WTC11 (cell line): Measurements from ENCODE around the gene ZNF433. TPM values are rescaled to one million over a fixed set of nuclear protein-coding genes. Genes with fewer than 3 reads are reported as not detected.
A peak's percentile ranks its signal among the peaks of the same experiment; 100 is the strongest.

Experiments used
- CREM ChIP-seq: sonication (generic); formaldehyde crosslinking; IDR thresholded peaks from 2 replicates; pipeline ENCODE4 v1.8.1; 2022; ENCODE audit warnings: mild to moderate bottlenecking, missing genetic modification reagents, moderate library complexity
- EMX1 ChIP-seq: fragments of 250-450 bp; sonication (Bioruptor Pico); IDR thresholded peaks from 2 replicates; pipeline ENCODE4 v1.8.0; 2021; ENCODE audit warnings: mild to moderate bottlenecking
- FOXK1 ChIP-seq: sonication (generic); formaldehyde crosslinking; IDR thresholded peaks from 2 replicates; pipeline ENCODE4 v1.8.0; 2022; ENCODE audit warnings: mild to moderate bottlenecking, moderate library complexity, missing genetic modification reagents
- GABPB1 ChIP-seq: sonication (generic); formaldehyde crosslinking; IDR thresholded peaks from 2 replicates; pipeline ENCODE4 v1.8.1; 2023; ENCODE audit warnings: mild to moderate bottlenecking, missing genetic modification reagents
- HMGA2 ChIP-seq: fragments of 250-450 bp; sonication (Bioruptor Pico); IDR thresholded peaks from 2 replicates; pipeline ENCODE4 v1.4.0; 2021; ENCODE audit warnings: mild to moderate bottlenecking, moderate library complexity
- NFATC4 ChIP-seq: fragments of 250-450 bp; sonication (Bioruptor Pico); IDR thresholded peaks from 2 replicates; pipeline ENCODE4 v1.9.0; 2021; ENCODE audit warnings: mild to moderate bottlenecking
- NFYB ChIP-seq: sonication (generic); formaldehyde crosslinking; conservative IDR thresholded peaks from 2 replicates; pipeline ENCODE4 v1.8.0; 2022; ENCODE audit warnings: low read depth, missing genetic modification reagents
- NR2C2 ChIP-seq: sonication (generic); formaldehyde crosslinking; IDR thresholded peaks from 2 replicates; pipeline ENCODE4 v1.8.0; 2022; ENCODE audit warnings: mild to moderate bottlenecking, missing genetic modification reagents
- NR3C1 ChIP-seq: sonication (generic); formaldehyde crosslinking; conservative IDR thresholded peaks from 2 replicates; pipeline ENCODE4 v1.8.1; 2023; ENCODE audit warnings: low read depth, mild to moderate bottlenecking, missing genetic modification reagents
- PRRX2 ChIP-seq: fragments of 250-450 bp; sonication (Bioruptor Pico); IDR thresholded peaks from 2 replicates; pipeline ENCODE4 v1.8.0; 2021; ENCODE audit warnings: mild to moderate bottlenecking
- TCF7 ChIP-seq: sonication (generic); formaldehyde crosslinking; IDR thresholded peaks from 2 replicates; pipeline ENCODE4 v1.8.0; 2022; ENCODE audit warnings: mild to moderate bottlenecking, low read depth, missing genetic modification reagents, moderate library complexity
- TEAD4 ChIP-seq: sonication (generic); formaldehyde crosslinking; IDR thresholded peaks from 2 replicates; pipeline ENCODE4 v1.8.0; 2022; ENCODE audit warnings: mild to moderate bottlenecking, missing genetic modification reagents
- ZNF317 ChIP-seq: sonication (generic); formaldehyde crosslinking; IDR thresholded peaks from 2 replicates; pipeline ENCODE4 v1.8.1; 2023; ENCODE audit warnings: low read depth, mild to moderate bottlenecking, moderate library complexity, missing genetic modification reagents, borderline replicate concordance
- ZNF396 ChIP-seq: fragments of 250-450 bp; sonication (Bioruptor Pico); IDR thresholded peaks from 2 replicates; pipeline ENCODE4 v1.8.0; 2021; ENCODE audit warnings: mild to moderate bottlenecking, moderate library complexity, borderline replicate concordance
- total RNA-seq: library from RNA; stranded (reverse); gene quantifications from 3 replicates; pipeline ENCODE4 v1.2.3, GENCODE V29; 2021
- TF ChIP-seq, protein P1 (sequence below): sonication (generic); formaldehyde crosslinking; IDR thresholded peaks from 2 replicates; pipeline ENCODE4 v1.8.1; 2022; ENCODE audit warnings: mild to moderate bottlenecking, moderate library complexity, missing genetic modification reagents
- TF ChIP-seq, protein P2 (sequence below): sonication (generic); formaldehyde crosslinking; IDR thresholded peaks from 2 replicates; pipeline ENCODE4 v1.8.0; 2023; ENCODE audit warnings: missing genetic modification reagents, mild to moderate bottlenecking, borderline replicate concordance
- TF ChIP-seq, protein P3 (sequence below): sonication (generic); formaldehyde crosslinking; IDR thresholded peaks from 2 replicates; pipeline ENCODE4 v1.8.1; 2023; ENCODE audit warnings: mild to moderate bottlenecking, missing genetic modification reagents, moderate library complexity
- TF ChIP-seq, protein P4 (sequence below): sonication (generic); formaldehyde crosslinking; IDR thresholded peaks from 2 replicates; pipeline ENCODE4 v1.8.1; 2023; ENCODE audit warnings: mild to moderate bottlenecking, missing genetic modification reagents
- TF ChIP-seq, protein P5 (sequence below): fragments of 250-450 bp; sonication (Bioruptor Pico); IDR thresholded peaks from 2 replicates; pipeline ENCODE4 v1.9.0; 2021; ENCODE audit warnings: moderate library complexity, mild to moderate bottlenecking, inconsistent platforms, borderline replicate concordance
- TF ChIP-seq, protein P6 (sequence below): sonication (generic); formaldehyde crosslinking; IDR thresholded peaks from 2 replicates; pipeline ENCODE4 v1.8.0; 2023; ENCODE audit warnings: mild to moderate bottlenecking, missing genetic modification reagents
- TF ChIP-seq, protein P7 (sequence below): sonication (generic); formaldehyde crosslinking; IDR thresholded peaks from 2 replicates; pipeline ENCODE4 v1.8.1; 2022; ENCODE audit warnings: missing genetic modification reagents, borderline replicate concordance
- TF ChIP-seq, protein P8 (sequence below): sonication (generic); formaldehyde crosslinking; IDR thresholded peaks from 2 replicates; pipeline ENCODE4 v1.8.1; 2023; ENCODE audit warnings: mild to moderate bottlenecking, missing genetic modification reagents, borderline replicate concordance

The ZNF433 gene
- total RNA-seq, 1 experiment from 2014 or later = 2.9 TPM

DNA sequence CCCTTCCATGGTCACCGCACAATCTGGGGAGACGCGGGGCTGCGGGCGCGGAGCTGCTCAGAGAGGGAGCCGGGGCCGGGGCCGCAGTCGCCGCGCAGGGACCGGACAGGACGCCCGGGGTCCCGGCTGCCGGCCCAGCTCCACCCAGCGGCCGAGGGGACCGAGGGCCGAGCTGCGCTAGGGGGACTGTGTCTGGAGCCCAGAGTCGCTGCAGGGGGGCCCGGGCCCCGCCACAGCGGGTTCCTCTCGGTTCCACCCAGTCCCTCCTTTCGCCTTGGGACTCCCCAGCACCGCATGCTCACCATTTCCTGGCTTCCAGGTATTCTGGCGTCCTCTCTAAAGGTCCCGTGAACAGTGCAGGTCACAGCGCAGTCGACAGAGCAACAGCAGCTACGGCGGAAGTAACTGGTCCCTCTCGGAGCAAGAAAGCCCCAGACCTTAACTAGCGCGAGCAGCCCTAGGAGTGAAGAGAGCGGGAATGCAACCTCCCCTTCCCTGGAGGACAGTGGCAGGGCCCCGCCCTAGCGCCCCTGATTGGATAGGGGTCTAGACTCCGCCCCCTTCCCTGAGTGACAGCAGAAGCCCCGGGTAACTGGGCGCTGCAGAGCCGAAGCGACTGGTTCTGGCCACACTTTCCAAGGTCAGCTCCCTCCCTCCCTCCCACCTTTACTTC lies 17.2 kb upstream of the ZNF433 start, which contains the start of gene ZNF878 (continued):
- TF ChIP-seq, protein P1, sequence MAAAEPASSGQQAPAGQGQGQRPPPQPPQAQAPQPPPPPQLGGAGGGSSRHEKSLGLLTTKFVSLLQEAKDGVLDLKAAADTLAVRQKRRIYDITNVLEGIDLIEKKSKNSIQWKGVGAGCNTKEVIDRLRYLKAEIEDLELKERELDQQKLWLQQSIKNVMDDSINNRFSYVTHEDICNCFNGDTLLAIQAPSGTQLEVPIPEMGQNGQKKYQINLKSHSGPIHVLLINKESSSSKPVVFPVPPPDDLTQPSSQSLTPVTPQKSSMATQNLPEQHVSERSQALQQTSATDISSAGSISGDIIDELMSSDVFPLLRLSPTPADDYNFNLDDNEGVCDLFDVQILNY (CRISPR knock-in tag) = peak; percentile 74
- TF ChIP-seq, protein P2, sequence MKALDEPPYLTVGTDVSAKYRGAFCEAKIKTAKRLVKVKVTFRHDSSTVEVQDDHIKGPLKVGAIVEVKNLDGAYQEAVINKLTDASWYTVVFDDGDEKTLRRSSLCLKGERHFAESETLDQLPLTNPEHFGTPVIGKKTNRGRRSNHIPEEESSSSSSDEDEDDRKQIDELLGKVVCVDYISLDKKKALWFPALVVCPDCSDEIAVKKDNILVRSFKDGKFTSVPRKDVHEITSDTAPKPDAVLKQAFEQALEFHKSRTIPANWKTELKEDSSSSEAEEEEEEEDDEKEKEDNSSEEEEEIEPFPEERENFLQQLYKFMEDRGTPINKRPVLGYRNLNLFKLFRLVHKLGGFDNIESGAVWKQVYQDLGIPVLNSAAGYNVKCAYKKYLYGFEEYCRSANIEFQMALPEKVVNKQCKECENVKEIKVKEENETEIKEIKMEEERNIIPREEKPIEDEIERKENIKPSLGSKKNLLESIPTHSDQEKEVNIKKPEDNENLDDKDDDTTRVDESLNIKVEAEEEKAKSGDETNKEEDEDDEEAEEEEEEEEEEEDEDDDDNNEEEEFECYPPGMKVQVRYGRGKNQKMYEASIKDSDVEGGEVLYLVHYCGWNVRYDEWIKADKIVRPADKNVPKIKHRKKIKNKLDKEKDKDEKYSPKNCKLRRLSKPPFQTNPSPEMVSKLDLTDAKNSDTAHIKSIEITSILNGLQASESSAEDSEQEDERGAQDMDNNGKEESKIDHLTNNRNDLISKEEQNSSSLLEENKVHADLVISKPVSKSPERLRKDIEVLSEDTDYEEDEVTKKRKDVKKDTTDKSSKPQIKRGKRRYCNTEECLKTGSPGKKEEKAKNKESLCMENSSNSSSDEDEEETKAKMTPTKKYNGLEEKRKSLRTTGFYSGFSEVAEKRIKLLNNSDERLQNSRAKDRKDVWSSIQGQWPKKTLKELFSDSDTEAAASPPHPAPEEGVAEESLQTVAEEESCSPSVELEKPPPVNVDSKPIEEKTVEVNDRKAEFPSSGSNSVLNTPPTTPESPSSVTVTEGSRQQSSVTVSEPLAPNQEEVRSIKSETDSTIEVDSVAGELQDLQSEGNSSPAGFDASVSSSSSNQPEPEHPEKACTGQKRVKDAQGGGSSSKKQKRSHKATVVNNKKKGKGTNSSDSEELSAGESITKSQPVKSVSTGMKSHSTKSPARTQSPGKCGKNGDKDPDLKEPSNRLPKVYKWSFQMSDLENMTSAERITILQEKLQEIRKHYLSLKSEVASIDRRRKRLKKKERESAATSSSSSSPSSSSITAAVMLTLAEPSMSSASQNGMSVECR (CRISPR knock-in tag) = peak; percentile 55; the same call in 1 of the 2 replicates
- TF ChIP-seq ZNF317 (CRISPR knock-in tag) = 0 out of 2 replicates have a peak, but pooled peaks have one; percentile 8
- TF ChIP-seq, protein P3, sequence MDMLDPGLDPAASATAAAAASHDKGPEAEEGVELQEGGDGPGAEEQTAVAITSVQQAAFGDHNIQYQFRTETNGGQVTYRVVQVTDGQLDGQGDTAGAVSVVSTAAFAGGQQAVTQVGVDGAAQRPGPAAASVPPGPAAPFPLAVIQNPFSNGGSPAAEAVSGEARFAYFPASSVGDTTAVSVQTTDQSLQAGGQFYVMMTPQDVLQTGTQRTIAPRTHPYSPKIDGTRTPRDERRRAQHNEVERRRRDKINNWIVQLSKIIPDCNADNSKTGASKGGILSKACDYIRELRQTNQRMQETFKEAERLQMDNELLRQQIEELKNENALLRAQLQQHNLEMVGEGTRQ (CRISPR knock-in tag) = peak; percentile 43; the same call in 1 of the 2 replicates
- TF ChIP-seq ZNF396 (CRISPR knock-in tag) = no peak
- TF ChIP-seq TCF7 (CRISPR knock-in tag) = no peak
- TF ChIP-seq, protein P4, sequence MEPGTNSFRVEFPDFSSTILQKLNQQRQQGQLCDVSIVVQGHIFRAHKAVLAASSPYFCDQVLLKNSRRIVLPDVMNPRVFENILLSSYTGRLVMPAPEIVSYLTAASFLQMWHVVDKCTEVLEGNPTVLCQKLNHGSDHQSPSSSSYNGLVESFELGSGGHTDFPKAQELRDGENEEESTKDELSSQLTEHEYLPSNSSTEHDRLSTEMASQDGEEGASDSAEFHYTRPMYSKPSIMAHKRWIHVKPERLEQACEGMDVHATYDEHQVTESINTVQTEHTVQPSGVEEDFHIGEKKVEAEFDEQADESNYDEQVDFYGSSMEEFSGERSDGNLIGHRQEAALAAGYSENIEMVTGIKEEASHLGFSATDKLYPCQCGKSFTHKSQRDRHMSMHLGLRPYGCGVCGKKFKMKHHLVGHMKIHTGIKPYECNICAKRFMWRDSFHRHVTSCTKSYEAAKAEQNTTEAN (CRISPR knock-in tag) = 0 out of 2 replicates have a peak, but pooled peaks have one; percentile 40
- TF ChIP-seq, protein P5, sequence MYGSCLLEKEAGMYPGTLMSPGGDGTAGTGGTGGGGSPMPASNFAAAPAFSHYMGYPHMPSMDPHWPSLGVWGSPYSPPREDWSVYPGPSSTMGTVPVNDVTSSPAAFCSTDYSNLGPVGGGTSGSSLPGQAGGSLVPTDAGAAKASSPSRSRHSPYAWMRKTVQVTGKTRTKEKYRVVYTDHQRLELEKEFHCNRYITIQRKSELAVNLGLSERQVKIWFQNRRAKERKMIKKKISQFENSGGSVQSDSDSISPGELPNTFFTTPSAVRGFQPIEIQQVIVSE (CRISPR knock-in tag) = no peak
- TF ChIP-seq, protein P6, sequence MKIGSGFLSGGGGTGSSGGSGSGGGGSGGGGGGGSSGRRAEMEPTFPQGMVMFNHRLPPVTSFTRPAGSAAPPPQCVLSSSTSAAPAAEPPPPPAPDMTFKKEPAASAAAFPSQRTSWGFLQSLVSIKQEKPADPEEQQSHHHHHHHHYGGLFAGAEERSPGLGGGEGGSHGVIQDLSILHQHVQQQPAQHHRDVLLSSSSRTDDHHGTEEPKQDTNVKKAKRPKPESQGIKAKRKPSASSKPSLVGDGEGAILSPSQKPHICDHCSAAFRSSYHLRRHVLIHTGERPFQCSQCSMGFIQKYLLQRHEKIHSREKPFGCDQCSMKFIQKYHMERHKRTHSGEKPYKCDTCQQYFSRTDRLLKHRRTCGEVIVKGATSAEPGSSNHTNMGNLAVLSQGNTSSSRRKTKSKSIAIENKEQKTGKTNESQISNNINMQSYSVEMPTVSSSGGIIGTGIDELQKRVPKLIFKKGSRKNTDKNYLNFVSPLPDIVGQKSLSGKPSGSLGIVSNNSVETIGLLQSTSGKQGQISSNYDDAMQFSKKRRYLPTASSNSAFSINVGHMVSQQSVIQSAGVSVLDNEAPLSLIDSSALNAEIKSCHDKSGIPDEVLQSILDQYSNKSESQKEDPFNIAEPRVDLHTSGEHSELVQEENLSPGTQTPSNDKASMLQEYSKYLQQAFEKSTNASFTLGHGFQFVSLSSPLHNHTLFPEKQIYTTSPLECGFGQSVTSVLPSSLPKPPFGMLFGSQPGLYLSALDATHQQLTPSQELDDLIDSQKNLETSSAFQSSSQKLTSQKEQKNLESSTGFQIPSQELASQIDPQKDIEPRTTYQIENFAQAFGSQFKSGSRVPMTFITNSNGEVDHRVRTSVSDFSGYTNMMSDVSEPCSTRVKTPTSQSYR (CRISPR knock-in tag) = no peak
- TF ChIP-seq NR3C1 (CRISPR knock-in tag) = no peak
- TF ChIP-seq HMGA2 (CRISPR knock-in tag) = no peak
- no peak for TF ChIP-seq NR2C2 (CRISPR knock-in tag)
- no peak for TF ChIP-seq PRRX2 (CRISPR knock-in tag)
- 0 out of 2 replicates have a peak, but pooled peaks have one; percentile 65 for TF ChIP-seq CREM (CRISPR knock-in tag)
- no peak for TF ChIP-seq TEAD4 (CRISPR knock-in tag)
- TF ChIP-seq EMX1 (CRISPR knock-in tag) = no peak
- TF ChIP-seq GABPB1 (CRISPR knock-in tag) = peak; percentile 72; the same call in 1 of the 2 replicates
- TF ChIP-seq, protein P7, sequence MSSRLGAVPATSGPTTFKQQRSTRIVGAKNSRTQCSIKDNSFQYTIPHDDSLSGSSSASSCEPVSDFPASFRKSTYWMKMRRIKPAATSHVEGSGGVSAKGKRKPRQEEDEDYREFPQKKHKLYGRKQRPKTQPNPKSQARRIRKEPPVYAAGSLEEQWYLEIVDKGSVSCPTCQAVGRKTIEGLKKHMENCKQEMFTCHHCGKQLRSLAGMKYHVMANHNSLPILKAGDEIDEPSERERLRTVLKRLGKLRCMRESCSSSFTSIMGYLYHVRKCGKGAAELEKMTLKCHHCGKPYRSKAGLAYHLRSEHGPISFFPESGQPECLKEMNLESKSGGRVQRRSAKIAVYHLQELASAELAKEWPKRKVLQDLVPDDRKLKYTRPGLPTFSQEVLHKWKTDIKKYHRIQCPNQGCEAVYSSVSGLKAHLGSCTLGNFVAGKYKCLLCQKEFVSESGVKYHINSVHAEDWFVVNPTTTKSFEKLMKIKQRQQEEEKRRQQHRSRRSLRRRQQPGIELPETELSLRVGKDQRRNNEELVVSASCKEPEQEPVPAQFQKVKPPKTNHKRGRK (CRISPR knock-in tag) = no peak
- peak; percentile 72 for TF ChIP-seq FOXK1 (CRISPR knock-in tag)
- TF ChIP-seq, protein P8, sequence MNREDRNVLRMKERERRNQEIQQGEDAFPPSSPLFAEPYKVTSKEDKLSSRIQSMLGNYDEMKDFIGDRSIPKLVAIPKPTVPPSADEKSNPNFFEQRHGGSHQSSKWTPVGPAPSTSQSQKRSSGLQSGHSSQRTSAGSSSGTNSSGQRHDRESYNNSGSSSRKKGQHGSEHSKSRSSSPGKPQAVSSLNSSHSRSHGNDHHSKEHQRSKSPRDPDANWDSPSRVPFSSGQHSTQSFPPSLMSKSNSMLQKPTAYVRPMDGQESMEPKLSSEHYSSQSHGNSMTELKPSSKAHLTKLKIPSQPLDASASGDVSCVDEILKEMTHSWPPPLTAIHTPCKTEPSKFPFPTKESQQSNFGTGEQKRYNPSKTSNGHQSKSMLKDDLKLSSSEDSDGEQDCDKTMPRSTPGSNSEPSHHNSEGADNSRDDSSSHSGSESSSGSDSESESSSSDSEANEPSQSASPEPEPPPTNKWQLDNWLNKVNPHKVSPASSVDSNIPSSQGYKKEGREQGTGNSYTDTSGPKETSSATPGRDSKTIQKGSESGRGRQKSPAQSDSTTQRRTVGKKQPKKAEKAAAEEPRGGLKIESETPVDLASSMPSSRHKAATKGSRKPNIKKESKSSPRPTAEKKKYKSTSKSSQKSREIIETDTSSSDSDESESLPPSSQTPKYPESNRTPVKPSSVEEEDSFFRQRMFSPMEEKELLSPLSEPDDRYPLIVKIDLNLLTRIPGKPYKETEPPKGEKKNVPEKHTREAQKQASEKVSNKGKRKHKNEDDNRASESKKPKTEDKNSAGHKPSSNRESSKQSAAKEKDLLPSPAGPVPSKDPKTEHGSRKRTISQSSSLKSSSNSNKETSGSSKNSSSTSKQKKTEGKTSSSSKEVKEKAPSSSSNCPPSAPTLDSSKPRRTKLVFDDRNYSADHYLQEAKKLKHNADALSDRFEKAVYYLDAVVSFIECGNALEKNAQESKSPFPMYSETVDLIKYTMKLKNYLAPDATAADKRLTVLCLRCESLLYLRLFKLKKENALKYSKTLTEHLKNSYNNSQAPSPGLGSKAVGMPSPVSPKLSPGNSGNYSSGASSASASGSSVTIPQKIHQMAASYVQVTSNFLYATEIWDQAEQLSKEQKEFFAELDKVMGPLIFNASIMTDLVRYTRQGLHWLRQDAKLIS (CRISPR knock-in tag) = no peak; the same call in 1 of the 2 replicates
- peak; percentile 74 for TF ChIP-seq NFYB (CRISPR knock-in tag)
- no peak for TF ChIP-seq NFATC4 (CRISPR knock-in tag)
